ENCODE data around the gene POT1. TPM values are rescaled to one million over a fixed set of nuclear protein-coding genes. Genes with fewer than 3 reads are reported as not detected.
A peak's percentile ranks its signal among the peaks of the same experiment; 100 is the strongest.

POT1 gene
- total RNA-seq, 1 experiment from 2014 or later: 31.1 TPM

GRCh38 chr7:124930655-124931597 is 1.3 kb upstream of the POT1 start:
- Mint-ChIP-seq H3K36me3 (ENCODE audit: insufficient read depth, unreplicated experiment) (peaks cover 16% of the 10 kb centered on the region), H3K9me3 (ENCODE audit: low read depth, unreplicated experiment) (no peaks in the 10 kb centered on the region), H3K27me3 (ENCODE audit: unreplicated experiment) (no peaks in the 10 kb centered on the region), H3K4me1 (ENCODE audit: low read depth, unreplicated experiment) (peaks cover 13% of the 10 kb centered on the region), H3K4me3 (ENCODE audit: low read depth, unreplicated experiment) (no peak overlapping the region), H3K27ac (ENCODE audit: unreplicated experiment) (no peak overlapping the region)
- no peak for TF ChIP-seq CTCF (IDR thresholded peaks at IDR 0.05; ENCODE audit: unreplicated experiment)
- DNase-seq: no peak
- CTCF ChIA-PET: no interaction called here
- BruUV-seq (replicated peaks): no TSS peak
- intact Hi-C loops (cut with micrococcal nuclease; ENCODE audit: unreplicated experiment): loop anchor here (2.0 kb wide), 1 partner anchor 62 kb away; no protein-coding TSS in a partner anchor

GRCh38 chr7:124930173-124930623 is 573 bp upstream of the POT1 start:
- peak overlapping the region; percentile 97 for H3K27ac Mint-ChIP-seq (ENCODE audit: unreplicated experiment)
- DNase-seq: no peak
- H3K4me1 Mint-ChIP-seq (ENCODE audit: low read depth, unreplicated experiment): peaks cover 13% of the 10 kb centered on the region
- H3K27me3 Mint-ChIP-seq (ENCODE audit: unreplicated experiment): no peaks in the 10 kb centered on the region
- H3K9me3 Mint-ChIP-seq (ENCODE audit: low read depth, unreplicated experiment): no peaks in the 10 kb centered on the region
- peak overlapping the region; percentile 97 for H3K4me3 Mint-ChIP-seq (ENCODE audit: low read depth, unreplicated experiment)
- TSS peak; percentile 51 for BruUV-seq (replicated peaks)
- TF ChIP-seq CTCF (IDR thresholded peaks at IDR 0.05; ENCODE audit: unreplicated experiment): no peak
- CTCF ChIA-PET: interaction anchor here (0.5 to 1.4 kb wide), 2 partner anchors 66 to 828 kb away, joined by 3 to 6 read pairs; no protein-coding TSS in a partner anchor
- intact Hi-C loops (cut with micrococcal nuclease; ENCODE audit: unreplicated experiment): loop anchor here (2.0 kb wide), 1 partner anchor 63 kb away; no protein-coding TSS in a partner anchor
- H3K36me3 Mint-ChIP-seq (ENCODE audit: insufficient read depth, unreplicated experiment): peaks cover 16% of the 10 kb centered on the region

- intact Hi-C loops (cut with micrococcal nuclease; ENCODE audit: unreplicated experiment): no loop called here
- peaks cover 43% of the 10 kb centered on the region for H3K4me1 Mint-ChIP-seq (ENCODE audit: low read depth, unreplicated experiment)
These were observed 4.7 kb downstream of the POT1 start for GRCh38 chr7:124924906-124925305.

GRCh38 chr7:124922200-124922599 is 7.4 kb downstream of the POT1 start:
- H3K36me3 Mint-ChIP-seq (ENCODE audit: insufficient read depth, unreplicated experiment): peaks cover 5% of the 10 kb centered on the region
- TF ChIP-seq CTCF (IDR thresholded peaks at IDR 0.05; ENCODE audit: unreplicated experiment): no peak
- BruUV-seq (replicated peaks): no TSS peak
- H3K9me3 Mint-ChIP-seq (ENCODE audit: low read depth, unreplicated experiment): no peaks in the 10 kb centered on the region
- no peaks in the 10 kb centered on the region for H3K27me3 Mint-ChIP-seq (ENCODE audit: unreplicated experiment)
- peak overlapping the region; percentile 6 for H3K27ac Mint-ChIP-seq (ENCODE audit: unreplicated experiment)
- intact Hi-C loops (cut with micrococcal nuclease; ENCODE audit: unreplicated experiment): no loop called here
- no peak for DNase-seq
- H3K4me1 Mint-ChIP-seq (ENCODE audit: low read depth, unreplicated experiment): peaks cover 30% of the 10 kb centered on the region
- no peak overlapping the region for H3K4me3 Mint-ChIP-seq (ENCODE audit: low read depth, unreplicated experiment)
- CTCF ChIA-PET: no interaction called here

More at GRCh38 chr7:124924906-124925305, 4.7 kb downstream of the POT1 start:
- Mint-ChIP-seq H3K36me3 (ENCODE audit: insufficient read depth, unreplicated experiment) (peaks cover 18% of the 10 kb centered on the region), H3K27ac (ENCODE audit: unreplicated experiment) (no peak overlapping the region), H3K4me3 (ENCODE audit: low read depth, unreplicated experiment) (no peak overlapping the region), H3K27me3 (ENCODE audit: unreplicated experiment) (no peaks in the 10 kb centered on the region), H3K9me3 (ENCODE audit: low read depth, unreplicated experiment) (no peaks in the 10 kb centered on the region)
- CTCF ChIA-PET: no interaction called here
- no peak for TF ChIP-seq CTCF (IDR thresholded peaks at IDR 0.05; ENCODE audit: unreplicated experiment)
- no TSS peak for BruUV-seq (replicated peaks)
- DNase-seq: no peak
